Fibroblast of pulmonary artery (primary cell): ENCODE measurements around the gene APOF.
A peak's percentile ranks its signal among the peaks of the same experiment; 100 is the strongest.
"Not testable (repeated sequence)": the region's sequence is repeated elsewhere in the genome, so short reads cannot be mapped to it uniquely, and the experiment has no call there.

Experiments used
- DNase-seq: peaks from one replicate; pipeline ENCODE4 v3.0.0-alpha.2; 2010; ENCODE audit warnings: low read depth
- H3K4me3 ChIP-seq: replicated peaks from 2 replicates; pipeline ENCODE4 v1.5.1; 2011; ENCODE audit warnings: low read depth, mild to moderate bottlenecking, control low read depth, low read length, moderate library complexity
- TF ChIP-seq, protein P1 (sequence below): IDR thresholded peaks from 2 replicates; pipeline ENCODE4 v1.5.1; 2011; ENCODE audit warnings: mild to moderate bottlenecking, control low read depth, low read length, inconsistent platforms; ENCODE audit errors: missing control alignments

The APOF gene

DNA sequence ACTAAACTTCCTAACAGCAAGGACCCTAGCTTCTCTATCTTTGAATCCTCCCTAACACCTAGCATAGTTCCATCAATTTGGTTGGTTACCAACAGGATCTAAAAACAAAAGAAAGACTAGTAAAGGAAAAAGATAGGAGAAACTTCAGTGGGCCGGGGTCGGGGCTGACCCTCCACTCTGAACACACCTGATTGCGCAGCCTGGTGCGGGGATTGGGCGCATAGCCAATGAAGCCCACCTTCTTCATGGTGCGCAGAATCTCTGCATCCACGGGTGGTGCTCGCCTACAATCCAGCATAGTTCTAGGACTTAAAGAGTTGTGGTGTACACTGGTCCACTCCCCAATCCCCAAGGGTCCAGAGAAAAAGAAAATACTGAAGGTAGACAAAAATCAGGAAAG lies 36.5 kb downstream of the APOF start:
- no peak for DNase-seq
- TF ChIP-seq, protein P1, sequence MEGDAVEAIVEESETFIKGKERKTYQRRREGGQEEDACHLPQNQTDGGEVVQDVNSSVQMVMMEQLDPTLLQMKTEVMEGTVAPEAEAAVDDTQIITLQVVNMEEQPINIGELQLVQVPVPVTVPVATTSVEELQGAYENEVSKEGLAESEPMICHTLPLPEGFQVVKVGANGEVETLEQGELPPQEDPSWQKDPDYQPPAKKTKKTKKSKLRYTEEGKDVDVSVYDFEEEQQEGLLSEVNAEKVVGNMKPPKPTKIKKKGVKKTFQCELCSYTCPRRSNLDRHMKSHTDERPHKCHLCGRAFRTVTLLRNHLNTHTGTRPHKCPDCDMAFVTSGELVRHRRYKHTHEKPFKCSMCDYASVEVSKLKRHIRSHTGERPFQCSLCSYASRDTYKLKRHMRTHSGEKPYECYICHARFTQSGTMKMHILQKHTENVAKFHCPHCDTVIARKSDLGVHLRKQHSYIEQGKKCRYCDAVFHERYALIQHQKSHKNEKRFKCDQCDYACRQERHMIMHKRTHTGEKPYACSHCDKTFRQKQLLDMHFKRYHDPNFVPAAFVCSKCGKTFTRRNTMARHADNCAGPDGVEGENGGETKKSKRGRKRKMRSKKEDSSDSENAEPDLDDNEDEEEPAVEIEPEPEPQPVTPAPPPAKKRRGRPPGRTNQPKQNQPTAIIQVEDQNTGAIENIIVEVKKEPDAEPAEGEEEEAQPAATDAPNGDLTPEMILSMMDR = no peak
- H3K4me3 ChIP-seq = no peak overlapping the region

DNA sequence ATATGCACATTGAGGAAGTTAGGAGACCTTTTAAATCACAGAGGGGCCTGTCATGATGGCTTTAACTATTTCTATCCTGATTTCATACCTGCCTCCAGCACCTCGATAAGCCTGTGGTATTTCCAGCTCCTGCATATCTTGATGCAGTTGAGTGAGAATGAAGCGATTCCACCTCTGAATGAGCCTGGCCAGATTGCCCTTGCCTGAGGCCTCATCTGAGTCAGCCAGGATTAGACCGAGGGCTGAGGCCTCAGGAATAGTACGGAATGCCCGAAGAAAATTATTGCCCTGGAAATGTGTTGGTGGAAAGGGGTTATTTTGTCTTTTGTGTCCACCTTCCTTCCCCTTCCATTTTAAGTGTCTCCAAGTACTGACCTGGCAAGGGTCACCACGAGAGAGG lies 38.5 kb downstream of the APOF start:
- no peak for DNase-seq
- TF ChIP-seq, protein P1 = no peak
- no peak overlapping the region for H3K4me3 ChIP-seq

DNA sequence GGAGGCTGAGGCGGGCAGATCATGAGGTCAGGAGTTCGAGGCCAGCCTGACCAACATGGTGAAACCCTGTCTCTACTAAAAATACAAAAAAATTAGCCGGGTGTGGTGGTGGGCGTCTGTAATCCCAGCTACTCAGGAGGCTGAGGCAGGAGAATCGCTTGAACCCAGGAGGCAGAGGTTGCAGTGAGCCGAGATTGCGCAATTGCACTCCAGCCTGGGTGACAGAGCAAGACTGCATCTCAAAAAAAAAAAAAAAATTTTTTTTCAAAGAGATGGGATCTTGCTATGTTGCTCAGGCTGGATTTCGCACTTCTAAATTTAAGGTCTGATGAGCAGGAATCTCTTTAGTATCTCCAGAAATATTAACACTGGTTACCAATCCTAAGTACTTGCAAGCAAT lies 41.0 kb downstream of the APOF start:
- H3K4me3 ChIP-seq, DNase-seq: not testable (repeated sequence)

DNA sequence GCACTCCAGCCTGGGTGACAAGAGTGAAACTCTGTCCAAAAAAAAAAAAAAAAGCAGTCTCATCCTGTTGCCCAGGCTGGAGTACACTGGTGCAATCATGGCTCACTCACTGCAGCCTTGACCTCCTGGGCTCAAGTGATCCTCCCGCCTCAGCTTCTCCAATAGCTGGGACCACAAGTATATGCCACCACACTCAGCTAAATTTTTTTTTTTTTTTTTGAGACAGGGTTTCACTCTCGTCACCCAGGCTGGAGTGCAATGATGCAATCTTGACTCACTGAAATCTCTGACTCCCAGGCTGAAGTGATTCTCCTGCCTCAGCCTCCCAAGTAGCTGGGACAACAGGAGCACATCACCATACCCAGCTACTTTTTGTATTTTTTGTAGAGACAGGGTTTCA lies 41.6 kb downstream of the APOF start:
- no peak for DNase-seq
- no peak overlapping the region for H3K4me3 ChIP-seq
- TF ChIP-seq, protein P1 = no peak

DNA sequence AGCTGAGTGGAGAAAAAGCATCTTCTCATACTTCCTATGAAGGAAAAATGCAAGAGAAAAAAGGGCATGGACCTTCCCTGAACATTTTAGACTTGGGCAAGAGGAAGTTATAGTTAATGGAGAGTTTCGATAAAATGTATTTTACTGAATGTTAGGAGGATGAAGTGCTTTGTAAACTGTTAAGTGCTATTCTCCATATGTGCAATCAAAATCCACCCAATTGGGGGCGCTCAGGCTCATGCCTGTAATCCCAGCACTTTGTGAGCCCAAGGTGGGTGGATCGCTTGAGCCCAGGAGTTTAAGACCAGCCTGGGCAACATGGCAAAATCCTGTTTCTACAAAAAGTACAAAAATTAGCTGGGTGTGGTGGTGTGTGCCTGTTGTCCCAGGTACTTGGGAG lies 45.0 kb downstream of the APOF start:
- no peak for DNase-seq
- TF ChIP-seq, protein P1 = no peak
- no peak overlapping the region for H3K4me3 ChIP-seq

DNA sequence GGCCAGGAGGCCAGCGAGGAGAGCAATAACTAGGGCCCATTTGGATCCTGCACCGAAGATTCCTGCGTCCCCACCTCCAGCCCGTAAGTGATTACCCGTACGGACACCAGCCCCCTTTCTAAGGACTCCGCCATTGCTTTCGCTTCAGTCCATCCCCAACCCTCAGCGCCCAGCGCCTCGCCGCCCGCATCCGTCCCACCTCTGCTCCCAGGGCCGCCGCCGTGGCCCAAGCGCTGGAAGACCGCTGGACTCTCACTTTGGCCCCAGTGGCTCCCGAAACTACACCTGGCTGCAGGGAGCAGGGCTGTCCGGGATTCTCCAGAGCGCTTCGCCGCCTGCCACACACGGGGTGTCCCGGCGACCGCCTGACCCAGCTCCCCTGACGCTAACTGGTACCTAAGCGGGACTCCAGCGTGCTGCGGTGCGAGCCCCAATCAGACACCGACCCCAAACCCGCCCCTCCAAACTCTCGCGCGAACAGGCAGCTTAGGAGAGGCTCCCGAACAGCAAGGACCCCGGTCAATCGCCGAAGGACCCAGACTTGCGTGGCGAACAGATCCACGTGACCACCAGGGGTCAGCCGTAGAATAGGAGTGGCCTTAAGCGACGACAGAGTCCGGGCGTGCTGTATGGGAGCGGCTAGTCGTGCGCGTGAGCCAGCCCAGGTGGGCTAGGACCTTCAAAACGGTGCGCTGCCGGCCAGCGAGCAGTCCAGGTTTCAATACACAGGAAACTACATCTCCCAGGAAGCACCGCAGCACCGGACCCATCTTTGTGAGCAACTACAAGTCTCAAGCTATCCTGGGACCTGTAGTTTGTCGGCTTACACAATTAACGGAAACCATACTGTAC lies 46.8 kb downstream of the APOF start, which contains the start of gene CNPY2:
CNPY2 (minus strand) TSS at position 367 of the 852 bp plus-strand sequence. CDS start 771 bp downstream, outside the sequence.
- peak within 1 kb of the TSS; percentile 93 for H3K4me3 ChIP-seq
- peak; percentile 98 for DNase-seq
- TF ChIP-seq, protein P1 = no peak

DNA sequence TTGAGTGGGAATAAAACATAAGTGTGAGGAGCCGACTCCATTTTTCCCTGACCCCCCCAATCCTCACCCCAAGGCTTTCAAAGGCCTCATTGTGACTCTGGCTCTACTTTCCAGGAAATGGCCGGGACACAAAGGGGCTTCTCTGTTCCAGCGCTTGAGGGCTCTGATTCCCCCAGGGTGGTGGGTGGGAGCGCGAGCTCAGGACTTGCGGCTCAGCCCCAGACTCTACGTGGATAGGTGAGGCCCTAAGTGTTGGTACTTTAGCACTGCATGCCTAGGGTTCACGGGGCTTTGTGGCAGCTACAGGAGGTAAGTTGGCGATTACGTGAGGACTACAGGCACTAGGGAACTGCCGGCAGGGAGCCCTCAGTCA lies 47.4 kb downstream of the APOF start:
- TF ChIP-seq, protein P1 = no peak
- DNase-seq = no peak
- H3K4me3 ChIP-seq = peak overlapping the region; percentile 93
